ENCODE measurements around the gene HMOX2.

DNA sequence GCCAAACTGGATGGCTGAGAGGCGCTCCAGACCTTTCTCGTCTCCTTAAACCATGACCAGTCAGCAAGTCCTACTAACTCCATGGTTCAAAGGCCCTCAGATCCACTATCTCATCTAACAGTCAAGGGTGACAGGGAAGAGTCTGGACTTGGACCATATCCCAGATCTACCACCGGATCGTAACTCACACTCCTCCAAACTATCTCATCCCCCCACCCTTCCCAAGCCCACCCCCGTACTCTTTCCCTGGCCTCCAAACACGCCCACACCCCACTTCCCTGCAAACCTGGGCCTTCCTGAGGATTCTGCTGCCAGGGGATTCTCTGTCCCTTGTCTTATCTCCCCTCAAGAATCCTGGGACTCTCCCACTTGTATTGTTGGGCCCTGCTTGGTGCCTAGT, 57.3 kb downstream of the HMOX2 start:
- no peak for TF ChIP-seq EZH2phosphoT487 (IDR thresholded peaks at IDR 0.05; ENCODE audit: low read depth)
- TF ChIP-seq, protein P1, sequence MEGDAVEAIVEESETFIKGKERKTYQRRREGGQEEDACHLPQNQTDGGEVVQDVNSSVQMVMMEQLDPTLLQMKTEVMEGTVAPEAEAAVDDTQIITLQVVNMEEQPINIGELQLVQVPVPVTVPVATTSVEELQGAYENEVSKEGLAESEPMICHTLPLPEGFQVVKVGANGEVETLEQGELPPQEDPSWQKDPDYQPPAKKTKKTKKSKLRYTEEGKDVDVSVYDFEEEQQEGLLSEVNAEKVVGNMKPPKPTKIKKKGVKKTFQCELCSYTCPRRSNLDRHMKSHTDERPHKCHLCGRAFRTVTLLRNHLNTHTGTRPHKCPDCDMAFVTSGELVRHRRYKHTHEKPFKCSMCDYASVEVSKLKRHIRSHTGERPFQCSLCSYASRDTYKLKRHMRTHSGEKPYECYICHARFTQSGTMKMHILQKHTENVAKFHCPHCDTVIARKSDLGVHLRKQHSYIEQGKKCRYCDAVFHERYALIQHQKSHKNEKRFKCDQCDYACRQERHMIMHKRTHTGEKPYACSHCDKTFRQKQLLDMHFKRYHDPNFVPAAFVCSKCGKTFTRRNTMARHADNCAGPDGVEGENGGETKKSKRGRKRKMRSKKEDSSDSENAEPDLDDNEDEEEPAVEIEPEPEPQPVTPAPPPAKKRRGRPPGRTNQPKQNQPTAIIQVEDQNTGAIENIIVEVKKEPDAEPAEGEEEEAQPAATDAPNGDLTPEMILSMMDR (IDR thresholded peaks at IDR 0.05; ENCODE audit: low read depth, low read length), result no peak

Measured in OCI-LY3 (cell line).